A673 (cell line): ENCODE data around the gene ENAM.

Experiments
- EZH2 ChIP-seq: fragments of 200-600 bp; sonication (generic); IDR thresholded peaks from 2 replicates; pipeline ENCODE4 v1.6.1; 2017; ENCODE audit warnings: borderline replicate concordance, low read depth, mild to moderate bottlenecking, mixed read lengths, antibody characterized with exemption, low read length; ENCODE audit not compliant: poor library complexity, severe bottlenecking
- TF ChIP-seq, protein P1 (sequence below): fragments of 300-800, 200-600 bp; sonication (generic); conservative IDR thresholded peaks from 2 replicates; pipeline ENCODE4 v1.5.1; 2017; ENCODE audit warnings: low read depth, mild to moderate bottlenecking, antibody characterized with exemption, low read length, moderate library complexity, mixed read lengths

DNA sequence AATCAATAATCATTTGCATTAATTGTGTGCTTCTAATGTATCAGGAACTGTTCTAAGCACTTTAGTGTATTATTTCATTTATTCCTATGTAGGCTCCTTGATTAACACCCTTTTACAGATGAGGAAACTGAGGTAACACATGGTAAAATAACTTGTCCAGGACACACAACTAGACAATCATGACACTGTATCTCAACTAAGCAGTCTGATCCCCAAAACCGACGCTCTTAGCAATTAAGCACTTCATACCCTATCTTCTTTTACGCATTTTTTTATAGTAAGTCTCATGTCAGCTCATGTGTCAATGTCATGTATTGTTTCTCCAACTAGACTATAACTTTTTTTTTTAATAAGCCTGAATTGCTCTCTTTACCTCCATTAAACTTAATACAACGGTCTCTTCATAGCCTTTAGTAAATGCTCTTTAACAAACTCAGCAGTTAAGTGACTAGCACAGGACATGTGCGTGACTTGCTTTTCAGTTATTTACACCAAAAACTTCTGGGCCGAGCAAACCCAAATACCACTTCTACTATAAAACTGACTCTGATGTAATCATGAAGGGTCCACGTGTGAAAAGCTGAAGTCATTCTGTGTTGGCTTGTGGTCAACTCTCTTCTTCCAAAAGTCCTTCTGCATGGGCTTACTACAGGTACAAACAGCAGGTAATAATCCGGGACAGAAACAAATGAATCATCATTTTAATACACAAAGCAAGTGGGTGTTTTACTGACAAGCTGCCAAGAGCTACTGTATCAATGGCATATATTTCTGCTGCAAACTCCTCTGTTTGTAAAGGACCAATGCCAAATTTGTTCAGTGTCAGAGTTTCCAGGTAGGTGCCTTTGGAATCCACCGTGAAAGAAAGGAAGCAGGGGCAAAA is 44.4 kb upstream of the ENAM start:
- TF ChIP-seq, protein P1, sequence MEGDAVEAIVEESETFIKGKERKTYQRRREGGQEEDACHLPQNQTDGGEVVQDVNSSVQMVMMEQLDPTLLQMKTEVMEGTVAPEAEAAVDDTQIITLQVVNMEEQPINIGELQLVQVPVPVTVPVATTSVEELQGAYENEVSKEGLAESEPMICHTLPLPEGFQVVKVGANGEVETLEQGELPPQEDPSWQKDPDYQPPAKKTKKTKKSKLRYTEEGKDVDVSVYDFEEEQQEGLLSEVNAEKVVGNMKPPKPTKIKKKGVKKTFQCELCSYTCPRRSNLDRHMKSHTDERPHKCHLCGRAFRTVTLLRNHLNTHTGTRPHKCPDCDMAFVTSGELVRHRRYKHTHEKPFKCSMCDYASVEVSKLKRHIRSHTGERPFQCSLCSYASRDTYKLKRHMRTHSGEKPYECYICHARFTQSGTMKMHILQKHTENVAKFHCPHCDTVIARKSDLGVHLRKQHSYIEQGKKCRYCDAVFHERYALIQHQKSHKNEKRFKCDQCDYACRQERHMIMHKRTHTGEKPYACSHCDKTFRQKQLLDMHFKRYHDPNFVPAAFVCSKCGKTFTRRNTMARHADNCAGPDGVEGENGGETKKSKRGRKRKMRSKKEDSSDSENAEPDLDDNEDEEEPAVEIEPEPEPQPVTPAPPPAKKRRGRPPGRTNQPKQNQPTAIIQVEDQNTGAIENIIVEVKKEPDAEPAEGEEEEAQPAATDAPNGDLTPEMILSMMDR: no peak
- TF ChIP-seq EZH2: no peak
